Hematopoietic multipotent progenitor cell (in vitro differentiated cells): ENCODE data around the gene OCIAD2. TPM values are rescaled to one million over a fixed set of nuclear protein-coding genes. Genes with fewer than 3 reads are reported as not detected.
"Not testable (repeated sequence)": the region's sequence is repeated elsewhere in the genome, so short reads cannot be mapped to it uniquely, and the experiment has no call there.

Source experiments
- DNase-seq, 3 donors: peaks; one replicate each; pipeline ENCODE4 v3.0.0-alpha.2; 2011 to 2015; ENCODE audit warnings: low read depth in 2 of 3, low spot score in 2 of 3
- total RNA-seq: library from RNA; depleted of rRNA; stranded (reverse); fragments of >200 nt; gene quantifications from one replicate; pipeline ENCODE4 v1.2.3, GENCODE V29; 2012

Gene OCIAD2
- total RNA-seq, 1 donor, result 10.5 TPM

DNA sequence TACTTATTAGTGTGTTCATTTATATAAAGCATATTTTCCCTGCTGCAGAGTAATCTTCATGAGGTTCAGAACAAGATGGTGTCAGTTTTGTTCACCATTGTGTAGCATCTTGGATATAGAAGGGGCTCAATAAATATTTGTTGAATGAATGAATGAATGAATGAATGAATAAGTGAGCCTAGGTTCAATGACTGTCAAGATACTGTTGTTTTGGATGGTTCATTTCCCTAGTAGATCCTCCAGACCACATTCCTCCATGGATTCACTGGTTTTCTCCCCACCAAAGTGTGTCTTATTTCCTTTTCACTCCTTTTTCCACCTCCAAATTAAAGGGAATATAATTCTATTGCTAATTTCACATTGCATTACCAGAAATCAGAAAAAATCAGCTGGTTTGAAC is 2.1 kb upstream of the OCIAD2 start:
- DNase-seq, result no peak

DNA sequence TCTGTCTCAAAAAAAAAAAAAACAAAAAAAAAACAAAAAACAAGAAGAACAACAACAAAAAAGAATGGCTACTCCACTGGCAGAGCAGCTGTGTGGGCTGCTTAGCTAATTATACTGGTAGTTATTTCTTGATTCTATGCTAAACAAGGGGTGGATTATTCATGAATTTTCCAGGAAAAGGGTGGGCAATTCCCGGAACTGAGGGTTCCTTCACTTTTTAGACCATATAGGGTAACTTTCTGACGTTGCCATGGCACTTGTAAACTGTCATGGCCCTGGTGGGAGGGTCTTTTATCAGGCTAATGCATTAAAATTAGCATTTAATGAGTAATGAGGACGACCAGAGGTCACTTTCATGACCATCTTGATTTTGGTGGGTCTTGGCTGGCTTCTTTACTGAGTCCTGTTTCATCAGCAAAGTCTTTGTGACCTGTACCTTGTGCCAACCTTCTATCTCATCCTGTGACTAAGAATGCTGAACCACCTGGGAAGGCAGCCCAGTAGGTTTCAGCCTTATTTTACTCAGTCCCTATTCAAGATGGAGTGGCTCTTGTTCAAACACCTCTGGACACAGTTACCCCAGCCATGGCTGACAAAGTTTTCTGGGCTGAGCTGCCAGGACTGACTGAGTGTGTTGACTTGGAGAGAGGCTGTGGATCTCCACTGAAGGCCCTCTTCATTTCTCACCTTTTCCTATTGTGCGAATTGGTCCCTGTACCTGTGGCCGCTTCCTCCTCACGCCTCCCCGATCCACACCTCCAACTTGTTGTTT is 1.3 kb upstream of the OCIAD2 start:
- DNase-seq, result no peak

GRCh38 chr4:48905363-48906015 is 1.1 kb downstream of the OCIAD2 start:
- DNase-seq, result no peak

- DNase-seq, result no peak
Measured at GRCh38 chr4:48904541-48905142, 1.9 kb downstream of the OCIAD2 start.

- no peak for DNase-seq
Measured at GRCh38 chr4:48904101-48904500, 2.5 kb downstream of the OCIAD2 start.

DNA sequence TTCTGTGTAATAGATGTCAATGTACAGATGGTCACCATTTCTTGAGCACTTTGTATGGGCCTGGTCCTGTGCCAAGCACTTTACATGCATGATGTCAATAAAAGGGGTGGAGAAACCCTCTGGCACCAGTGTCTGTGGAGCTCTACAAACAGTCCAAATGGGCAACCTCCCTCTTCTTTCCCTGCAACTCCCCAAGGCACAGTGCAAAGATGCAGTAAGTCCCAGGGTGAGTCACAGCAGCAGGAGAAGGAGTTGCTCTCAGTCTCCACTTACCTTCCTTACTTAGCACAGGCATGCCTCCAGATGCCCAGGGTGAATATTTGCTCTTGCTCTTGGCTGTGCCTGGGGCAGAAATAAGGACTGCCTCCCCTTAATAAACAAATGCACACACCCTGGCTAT is 4.3 kb downstream of the OCIAD2 start:
- DNase-seq, result no peak

DNA sequence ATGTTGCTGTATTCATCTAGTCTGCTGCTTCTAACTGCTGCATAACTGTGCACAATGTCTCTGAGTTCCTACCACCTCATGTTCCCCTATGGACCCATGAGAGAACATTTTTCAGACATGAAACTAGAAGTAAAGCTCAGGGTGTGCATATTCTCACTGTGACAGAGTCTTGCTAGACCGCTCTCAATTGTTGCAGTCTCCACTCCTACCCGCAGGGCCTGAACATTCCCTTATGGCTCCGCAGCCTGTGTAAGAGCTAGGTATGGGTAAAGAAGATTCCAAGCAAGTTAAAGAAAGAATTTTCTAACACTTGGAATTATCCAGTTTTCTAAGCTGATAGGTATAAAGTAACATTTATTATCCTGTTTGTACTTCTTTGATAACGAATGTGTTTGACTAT is 5.4 kb downstream of the OCIAD2 start:
- no peak for DNase-seq

DNA sequence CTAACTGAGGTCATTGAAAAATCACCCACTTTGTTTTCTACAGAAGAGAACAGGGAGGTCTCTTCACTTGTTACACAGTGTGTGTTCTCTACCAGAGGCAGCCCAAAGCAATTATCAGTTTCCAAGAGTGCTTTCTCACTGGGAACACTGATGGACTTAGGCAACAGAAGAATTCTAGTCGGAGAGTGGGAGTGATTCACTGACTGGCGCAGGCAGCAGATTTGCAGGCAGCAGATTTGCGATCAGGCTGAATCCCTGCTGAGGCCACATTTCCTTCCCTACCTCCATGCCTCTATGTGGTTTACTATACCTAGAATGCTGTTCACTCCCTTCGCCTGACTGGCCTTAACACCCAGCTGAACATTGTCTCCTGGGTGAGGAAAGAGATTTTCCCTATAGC is 6.6 kb downstream of the OCIAD2 start:
- no peak for DNase-seq

- DNase-seq, result no peak
Measured at GRCh38 chr4:48899432-48899749, 7.2 kb downstream of the OCIAD2 start.

- peak in 2 of 3 donors; percentile 56 to 78 for DNase-seq
Measured at GRCh38 chr4:48898733-48899431, 7.7 kb downstream of the OCIAD2 start.

DNA sequence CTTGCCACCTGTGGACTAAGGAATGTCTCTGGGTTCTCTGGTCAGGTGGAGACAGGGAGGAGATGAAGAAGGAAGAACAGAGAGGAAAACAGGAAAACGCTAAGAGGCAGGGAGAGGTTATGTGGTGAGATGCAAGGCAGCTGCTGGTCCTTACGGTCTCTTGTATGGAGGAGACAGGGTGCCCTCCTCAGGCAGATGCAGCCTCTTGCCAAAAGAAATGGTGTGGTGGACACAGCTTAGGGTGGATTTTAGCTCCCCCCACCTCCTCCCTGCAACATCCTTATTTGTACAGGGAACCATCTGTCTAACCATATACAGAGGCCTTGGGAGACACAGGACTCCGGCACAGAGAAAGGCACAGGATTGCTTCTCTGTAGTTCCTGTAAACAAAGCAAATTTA is 9.7 kb downstream of the OCIAD2 start:
- no peak for DNase-seq

GRCh38 chr4:48891028-48891619 is 15.4 kb downstream of the OCIAD2 start:
- no peak for DNase-seq

GRCh38 chr4:48889750-48890149 is 16.8 kb downstream of the OCIAD2 start:
- not testable (repeated sequence) for DNase-seq

DNA sequence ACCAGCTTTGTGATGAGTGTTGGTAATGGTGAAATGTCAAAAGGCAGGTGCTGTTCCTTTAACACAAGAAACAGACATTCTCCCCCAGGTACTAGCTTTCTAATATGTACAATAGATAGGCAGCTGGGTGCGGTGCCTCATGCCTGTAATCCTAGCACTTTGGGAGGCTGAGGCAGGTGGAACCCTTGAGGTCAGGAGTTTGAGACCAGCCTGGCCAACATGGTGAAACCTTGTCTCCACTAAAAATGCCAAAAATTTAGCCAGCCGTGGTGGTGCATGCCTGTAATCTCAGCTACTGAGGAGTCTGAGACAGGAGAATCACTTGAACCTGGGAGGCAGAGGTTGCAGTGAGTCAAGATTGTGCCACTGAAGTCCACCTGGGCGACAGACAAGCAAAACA is 24.9 kb downstream of the OCIAD2 start:
- DNase-seq, result not testable (repeated sequence)

DNA sequence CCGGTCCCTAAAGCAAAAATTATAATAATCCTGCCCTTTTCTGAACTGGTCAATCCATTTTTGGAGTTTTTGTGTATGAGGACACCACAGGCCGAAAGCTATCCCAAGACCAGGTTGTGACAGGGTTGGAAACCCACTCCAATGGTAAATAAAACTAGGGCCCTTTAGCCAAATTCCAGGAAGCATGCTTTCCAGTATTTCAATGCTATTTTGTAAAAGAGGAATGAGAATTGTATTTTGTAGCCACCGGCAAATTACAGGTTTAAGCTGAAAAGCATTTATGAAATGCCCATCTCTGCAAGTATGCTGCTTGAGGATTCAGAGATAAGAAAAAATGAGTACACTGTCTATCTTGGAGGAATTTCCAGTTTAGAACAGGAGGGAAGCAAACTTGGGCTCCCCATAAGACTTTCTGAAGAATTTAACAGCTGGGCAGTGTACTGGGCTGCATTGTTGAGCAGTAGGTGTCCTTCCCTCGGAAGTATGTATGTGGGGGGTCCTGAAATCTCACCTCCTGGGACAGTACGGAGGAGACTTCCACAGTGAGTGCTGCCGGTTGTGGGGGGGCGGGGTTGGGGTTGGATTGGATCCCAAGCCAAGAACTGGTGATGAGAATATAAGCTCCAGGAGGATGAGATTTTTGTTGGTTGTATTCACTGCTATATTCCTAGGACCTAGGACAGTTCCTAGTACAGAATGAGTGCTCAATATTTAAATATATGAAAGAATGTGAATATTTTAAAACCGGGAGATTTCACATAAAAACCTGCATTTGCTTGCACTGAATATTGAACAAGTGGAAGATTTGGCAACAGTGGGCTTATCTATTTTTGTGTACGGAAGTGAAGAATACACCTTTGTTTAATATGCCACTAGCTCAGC is 26.8 kb downstream of the OCIAD2 start:
- no peak for DNase-seq

DNA sequence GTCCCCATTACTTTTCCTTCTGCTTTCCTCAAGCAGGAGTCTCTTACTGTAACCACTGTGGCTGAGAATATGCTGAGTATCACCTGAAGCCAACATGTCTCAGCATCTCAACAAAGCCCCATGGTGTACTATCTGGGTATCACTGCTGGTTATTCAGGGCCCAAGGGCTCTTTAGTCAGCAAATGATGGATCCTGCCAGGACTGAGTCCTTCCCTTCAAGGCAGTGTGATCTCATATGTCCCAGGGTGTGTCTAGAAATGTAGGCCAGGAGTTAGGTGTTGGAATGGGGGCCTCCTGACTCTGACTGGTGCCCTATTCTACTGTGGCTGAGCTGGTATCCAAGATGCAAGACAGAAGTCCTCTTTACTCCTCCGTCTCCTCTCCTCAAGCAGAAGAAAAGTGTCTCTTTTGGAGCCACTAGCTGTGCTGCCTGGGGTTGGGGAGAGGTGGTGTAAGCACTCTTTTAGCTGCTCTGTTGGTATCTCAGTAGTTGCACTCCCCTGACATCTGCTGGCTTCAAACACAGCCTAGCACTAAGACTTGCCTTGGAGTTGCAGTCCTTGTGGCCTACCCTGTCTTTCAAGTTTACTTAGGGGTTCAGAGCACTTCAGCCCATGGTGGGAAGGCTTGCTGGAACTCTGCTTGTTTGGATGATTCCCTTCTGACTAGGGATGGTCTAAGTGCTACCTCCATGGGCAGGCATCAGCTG is 28.6 kb downstream of the OCIAD2 start:
- DNase-seq, result no peak

- DNase-seq, result not testable (repeated sequence)
Measured at GRCh38 chr4:48864696-48865095, 41.9 kb downstream of the OCIAD2 start.

DNA sequence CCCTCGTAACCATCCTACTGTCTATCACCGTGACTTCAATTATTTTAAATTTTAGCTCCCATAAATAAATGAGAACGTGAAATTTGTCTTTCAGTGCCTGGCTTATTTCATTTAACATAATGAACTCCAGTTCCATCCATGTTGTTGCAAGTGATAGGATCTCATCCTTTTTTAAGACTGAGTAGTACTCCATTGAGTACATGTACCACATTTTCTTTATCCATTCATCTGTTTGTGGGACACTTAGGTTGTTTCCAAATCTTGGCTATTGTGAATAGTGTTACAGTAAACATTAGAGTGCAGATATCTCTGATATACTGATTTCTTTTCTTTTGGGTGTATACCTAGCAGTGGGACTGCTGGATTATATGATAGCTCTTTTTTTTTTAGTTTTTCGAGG is 42.8 kb downstream of the OCIAD2 start:
- no peak for DNase-seq

GRCh38 chr4:48862661-48863060 is 43.9 kb downstream of the OCIAD2 start:
- DNase-seq, result no peak

GRCh38 chr4:48862038-48862437 is 44.5 kb downstream of the OCIAD2 start:
- DNase-seq, result no peak
